Caco-2 (cell line): ENCODE results near the gene BAG3. TPM values are rescaled to one million over a fixed set of nuclear protein-coding genes. Genes with fewer than 3 reads are reported as not detected.

Experiments used
- BruUV-seq: library from RNA; stranded (reverse); fragments of 400-500 nt; replicated peaks from 2 replicates; lab custom pipeline; 2021; lab: Mats Ljungman, UMichigan
- CTCF ChIA-PET: fragments of 300-600 bp; sonication (Branson Sonifier 250); formaldehyde crosslinking; loops from one replicate; lab custom pipeline; 2022; ENCODE audit warnings: antibody characterized with exemption; lab: Charles Lee
- POLR2A ChIA-PET: fragments of 300-600 bp; sonication (Branson Sonifier 250); formaldehyde crosslinking; loops from one replicate; lab custom pipeline; 2022; ENCODE audit warnings: antibody characterized with exemption; lab: Charles Lee
- DNase-seq, 2 experiments: peaks; one replicate each; pipeline versions ENCODE4 v3.0.0 to v3.0.0-alpha.2; 2020 to 2022
- H3K27me3 ChIP-seq: replicated peaks from 2 replicates; pipeline ENCODE4 v1.6.0; 2011; ENCODE audit warnings: low read length; ENCODE audit not compliant: control insufficient read depth, insufficient read depth
- H3K36me3 ChIP-seq: 2 replicates; pipeline ENCODE4 v1.5.1; 2011; ENCODE audit warnings: low read length; ENCODE audit not compliant: control insufficient read depth, insufficient read depth
- H3K4me1 ChIP-seq: fragments of 250-450 bp; sonication (Bioruptor Pico); 2 replicates; pipeline ENCODE4 v1.5.1; 2020; ENCODE audit warnings: mild to moderate bottlenecking
- H3K4me3 ChIP-seq: 2 replicates; pipeline ENCODE4 v1.5.1; 2011; ENCODE audit warnings: low read depth, mild to moderate bottlenecking, control low read depth, low read length
- H3K9me3 ChIP-seq: fragments of 250-450 bp; sonication (Bioruptor Pico); 2 replicates; pipeline ENCODE4 v1.5.1; 2020; ENCODE audit warnings: mild to moderate bottlenecking, moderate library complexity
- H3K27ac Mint-ChIP-seq: one replicate; pipeline ENCODE4 v1.8.0; 2022; ENCODE audit warnings: mixed read lengths; ENCODE audit not compliant: unreplicated experiment
- H3K27me3 Mint-ChIP-seq: one replicate; pipeline ENCODE4 v1.8.0; 2022; ENCODE audit warnings: mixed read lengths; ENCODE audit not compliant: insufficient read depth, unreplicated experiment
- H3K36me3 Mint-ChIP-seq: one replicate; pipeline ENCODE4 v1.8.0; 2022; ENCODE audit warnings: mild to moderate bottlenecking, mixed read lengths; ENCODE audit not compliant: insufficient read depth, unreplicated experiment
- H3K4me1 Mint-ChIP-seq: one replicate; pipeline ENCODE4 v1.8.0; 2022; ENCODE audit warnings: low read depth, mixed read lengths; ENCODE audit not compliant: unreplicated experiment
- H3K4me3 Mint-ChIP-seq: one replicate; pipeline ENCODE4 v1.8.0; 2022; ENCODE audit warnings: mild to moderate bottlenecking, moderate library complexity, mixed read lengths; ENCODE audit not compliant: unreplicated experiment
- H3K9me3 Mint-ChIP-seq: one replicate; pipeline ENCODE4 v1.8.0; 2022; ENCODE audit warnings: mixed read lengths; ENCODE audit not compliant: unreplicated experiment
- CTCF ChIP-seq, 2 experiments: fragments of 200-600 bp in 1 of 2; IDR thresholded peaks; 1 replicate in 1 of 2; 2 replicates in 1 of 2; pipeline versions ENCODE4 v1.5.1 to v1.8.0; 2011 to 2022; ENCODE audit warnings: antibody characterized with exemption in 1 of 2, control low read depth in 1 of 2, inconsistent platforms in 1 of 2, low read depth in 1 of 2, low read length in 1 of 2, mild to moderate bottlenecking in 1 of 2, moderate library complexity in 1 of 2; ENCODE audit not compliant: insufficient read depth in 1 of 2, severe bottlenecking in 1 of 2, unreplicated experiment in 1 of 2
- intact Hi-C: fragments of 100-400 bp; cut with micrococcal nuclease; formaldehyde crosslinking; loops from one replicate; pipeline ENCODE4 v1.10.0; 2022; ENCODE audit not compliant: unreplicated experiment
- total RNA-seq: library from RNA; stranded (reverse); gene quantifications from 2 replicates; pipeline ENCODE4 v1.2.3, GENCODE V29; 2022

BAG3 gene
- total RNA-seq, 1 experiment from 2014 or later: 30.7 TPM

- peaks cover 8% of the 10 kb centered on the region; the same call in 1 of the 2 replicates for H3K9me3 ChIP-seq
- CTCF ChIA-PET: interaction anchor here (0.6 to 2.2 kb wide), 12 partner anchors 10 to 518 kb away, joined by 3 to 20 read pairs (median 7); no protein-coding TSS in a partner anchor
- Mint-ChIP-seq H3K36me3 (peaks cover 6% of the 10 kb centered on the region), H3K4me1 (peaks cover 47% of the 10 kb centered on the region), H3K9me3 (no peaks in the 10 kb centered on the region), H3K4me3 (peak overlapping the region; percentile 91), H3K27me3 (no peaks in the 10 kb centered on the region), H3K27ac (peak overlapping the region; percentile 90)
- no peaks in the 10 kb centered on the region for H3K36me3 ChIP-seq
- H3K27me3 ChIP-seq: no peaks in the 10 kb centered on the region
- no peak for TF ChIP-seq CTCF (IDR thresholded peaks at IDR 0.05; ENCODE audit: insufficient read depth in 1 of 2, low read depth in 1 of 2, low read length in 1 of 2, severe bottlenecking in 1 of 2, unreplicated experiment in 1 of 2)
- H3K4me3 ChIP-seq: peak overlapping the region; percentile 77
- intact Hi-C loops: loop anchor here (1.0 kb wide), 1 partner anchor 18 kb away; no protein-coding TSS in a partner anchor
- BruUV-seq: TSS peak; percentile 82
- H3K4me1 ChIP-seq: peaks cover 40% of the 10 kb centered on the region
- POLR2A ChIA-PET: interaction anchor here (0.6 to 2.3 kb wide), 18 partner anchors 11 to 470 kb away, joined by 3 to 31 read pairs (median 6); partner anchors contain the start of genes BAG3, MCMBP, SEC23IP and TIAL1
- DNase-seq: no peak
Measured at GRCh38 chr10:119724593-119725516, 73.7 kb downstream of the BAG3 start.

GRCh38 chr10:119725517-119725827, 74.3 kb downstream of the BAG3 start:
- Histone ChIP-seq H3K36me3 (no peaks in the 10 kb centered on the region), H3K4me3 (peak overlapping the region; percentile 77), H3K9me3 (peaks cover 5% of the 10 kb centered on the region; the same call in 1 of the 2 replicates), H3K4me1 (peaks cover 40% of the 10 kb centered on the region), H3K27me3 (no peaks in the 10 kb centered on the region)
- H3K4me1 Mint-ChIP-seq: peaks cover 47% of the 10 kb centered on the region
- peak overlapping the region; percentile 91 for H3K4me3 Mint-ChIP-seq
- DNase-seq: no peak
- peak overlapping the region; percentile 90 for H3K27ac Mint-ChIP-seq
- H3K9me3 Mint-ChIP-seq: no peaks in the 10 kb centered on the region
- no peak for TF ChIP-seq CTCF (IDR thresholded peaks at IDR 0.05; ENCODE audit: insufficient read depth in 1 of 2, low read depth in 1 of 2, low read length in 1 of 2, severe bottlenecking in 1 of 2, unreplicated experiment in 1 of 2)
- H3K27me3 Mint-ChIP-seq: no peaks in the 10 kb centered on the region
- no TSS peak for BruUV-seq
- POLR2A ChIA-PET: interaction anchor here (0.6 to 2.3 kb wide), 27 partner anchors 10 to 472 kb away, joined by 3 to 31 read pairs (median 4); partner anchors contain the start of genes BAG3, MCMBP, SEC23IP and TIAL1
- CTCF ChIA-PET: interaction anchor here (0.6 to 2.2 kb wide), 12 partner anchors 9 to 518 kb away, joined by 3 to 20 read pairs (median 7); no protein-coding TSS in a partner anchor
- H3K36me3 Mint-ChIP-seq: peaks cover 6% of the 10 kb centered on the region
- intact Hi-C loops: loop anchor here (1.0 kb wide), 1 partner anchor 18 kb away; no protein-coding TSS in a partner anchor
